H54 (cell line): Measurements from ENCODE around the gene TRIM7.
"Not testable (repeated sequence)": the region's sequence is repeated elsewhere in the genome, so short reads cannot be mapped to it uniquely, and the experiment has no call there.

ENCODE experiments used
- DNase-seq: peaks from one replicate; pipeline ENCODE4 v3.0.0; 2011; ENCODE audit warnings: low spot score, mixed read lengths; ENCODE audit not compliant: insufficient read length
- FAIRE-seq: peaks from 3 replicates; lab custom pipeline; 2011; peaks lifted over from hg19 to GRCh38; lab: Jason Lieb, UNC
- POLR2A ChIP-seq: IDR thresholded peaks from 2 replicates; pipeline ENCODE4 v1.6.1; 2011; ENCODE audit warnings: low read depth, mild to moderate bottlenecking, low read length

Gene TRIM7

DNA sequence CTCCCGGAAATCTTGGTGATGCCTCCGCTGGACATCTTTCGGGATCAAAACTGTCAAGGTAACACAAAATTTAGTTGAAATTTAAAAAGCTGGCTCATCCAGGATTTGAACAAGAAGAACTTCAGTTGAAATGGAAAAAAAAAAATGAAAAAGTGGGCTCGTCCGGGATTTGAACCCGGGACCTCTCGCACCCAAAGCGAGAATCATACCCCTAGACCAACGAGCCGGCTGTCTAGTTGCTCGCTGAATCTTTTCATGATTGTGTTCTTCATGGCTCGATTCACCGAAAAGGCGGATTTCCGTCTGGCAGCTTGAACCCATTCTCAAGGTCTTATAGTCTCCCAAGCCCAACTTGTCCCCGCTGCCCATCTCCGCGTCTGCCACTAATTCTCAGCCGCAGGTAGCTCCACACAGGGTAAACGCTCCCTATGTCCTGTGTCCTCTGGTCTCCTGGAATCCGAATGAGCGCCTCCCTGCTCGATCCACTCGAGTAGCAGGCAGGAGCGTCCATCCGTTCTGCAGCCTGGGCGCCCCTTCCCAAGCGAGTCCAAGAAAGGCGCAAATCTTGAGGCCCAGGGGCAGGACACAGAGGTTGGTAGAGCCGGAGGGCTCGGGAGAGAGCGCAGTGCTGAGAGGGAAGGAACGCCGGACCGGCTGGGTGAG is 16.2 kb downstream of the TRIM7 start:
- DNase-seq (no peak), FAIRE-seq (no peak)
- no peak for TF ChIP-seq POLR2A

DNA sequence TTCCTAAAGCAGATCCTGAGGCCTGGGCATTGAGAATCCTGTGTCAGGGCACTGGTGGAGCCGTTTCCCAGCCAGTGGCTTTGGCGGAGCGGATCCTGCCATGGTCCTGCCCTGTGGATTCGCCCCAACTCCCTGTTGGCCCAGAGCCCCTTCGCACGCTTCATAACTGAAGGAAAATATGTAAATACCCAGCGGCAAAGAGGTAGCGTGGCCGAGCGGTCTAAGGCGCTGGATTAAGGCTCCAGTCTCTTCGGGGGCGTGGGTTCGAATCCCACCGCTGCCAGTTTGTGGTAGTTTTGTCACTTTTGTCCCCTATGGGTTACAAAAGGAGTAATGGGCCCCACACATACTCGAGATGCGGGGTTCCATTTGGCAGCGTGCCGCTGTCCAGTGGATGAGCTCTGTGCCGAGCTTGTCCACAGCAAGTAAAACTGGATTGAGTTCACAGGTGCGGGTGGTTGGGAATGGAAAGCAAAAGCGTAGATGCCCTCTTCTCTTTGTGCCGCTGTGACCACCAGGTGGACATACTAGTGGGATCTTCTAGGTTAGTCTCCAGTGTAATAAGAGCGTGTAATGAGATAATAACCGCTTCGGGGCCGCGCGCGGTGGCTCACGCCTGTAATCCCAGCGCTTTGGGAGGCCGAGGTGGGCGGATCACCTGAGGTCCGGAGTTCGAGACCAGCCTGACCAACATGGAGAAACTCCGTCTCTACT is 17.3 kb downstream of the TRIM7 start:
- FAIRE-seq (no peak), DNase-seq (peak; percentile 49)
- no peak for TF ChIP-seq POLR2A

DNA sequence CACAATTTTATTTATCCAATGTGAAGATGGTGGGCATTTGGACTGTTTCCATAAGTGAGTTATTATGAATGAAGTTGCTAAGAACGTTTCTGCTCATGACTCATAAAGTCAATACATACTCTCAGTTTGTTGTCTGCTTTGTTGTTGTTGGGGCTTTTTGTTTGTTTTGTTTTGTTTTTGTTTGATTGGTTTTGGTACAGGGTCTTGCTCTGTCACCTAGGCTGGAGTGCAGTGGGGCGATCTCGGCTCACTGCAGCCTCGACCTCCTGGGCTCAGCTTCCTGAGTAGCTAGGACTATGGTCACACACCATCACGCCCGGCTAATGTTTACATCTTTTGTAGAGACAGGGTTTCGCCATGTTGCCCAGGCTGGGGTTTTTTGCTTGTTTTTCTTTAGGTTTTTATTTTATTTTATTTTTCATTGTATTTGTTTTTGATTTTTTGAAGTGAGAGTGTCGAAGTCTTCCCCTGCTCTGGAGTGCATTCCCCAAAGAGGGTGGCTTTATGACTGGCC is 18.0 kb downstream of the TRIM7 start:
- FAIRE-seq = no peak
- TF ChIP-seq POLR2A = no peak
- DNase-seq = no peak

DNA sequence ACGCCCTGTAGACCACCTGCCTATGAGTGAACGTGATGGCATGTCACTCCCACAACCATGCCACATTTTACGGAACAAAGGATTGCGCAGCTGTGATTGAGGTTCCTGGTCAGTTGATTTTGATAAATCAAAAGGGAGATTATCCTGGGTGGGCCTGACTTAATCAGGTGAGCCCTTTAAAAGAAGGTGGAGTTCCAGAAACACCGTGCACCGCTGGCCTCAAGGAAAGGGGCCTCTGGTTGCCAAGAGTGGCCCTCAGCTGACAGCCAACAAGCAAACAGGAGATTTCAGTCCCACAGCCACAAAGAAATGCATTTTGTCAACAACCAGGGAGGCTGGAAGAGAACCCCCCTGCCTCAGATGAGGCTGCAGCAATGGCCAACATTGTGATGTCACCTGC is 19.0 kb downstream of the TRIM7 start:
- DNase-seq (no peak), FAIRE-seq (no peak)
- no peak for TF ChIP-seq POLR2A

- FAIRE-seq = no peak
- TF ChIP-seq POLR2A = no peak
- DNase-seq = no peak
Observed at GRCh38 chr5:181185560-181185959, 19.4 kb downstream of the TRIM7 start.

GRCh38 chr5:181184845-181185216 is 20.2 kb downstream of the TRIM7 start:
- DNase-seq (no peak), FAIRE-seq (no peak)

DNA sequence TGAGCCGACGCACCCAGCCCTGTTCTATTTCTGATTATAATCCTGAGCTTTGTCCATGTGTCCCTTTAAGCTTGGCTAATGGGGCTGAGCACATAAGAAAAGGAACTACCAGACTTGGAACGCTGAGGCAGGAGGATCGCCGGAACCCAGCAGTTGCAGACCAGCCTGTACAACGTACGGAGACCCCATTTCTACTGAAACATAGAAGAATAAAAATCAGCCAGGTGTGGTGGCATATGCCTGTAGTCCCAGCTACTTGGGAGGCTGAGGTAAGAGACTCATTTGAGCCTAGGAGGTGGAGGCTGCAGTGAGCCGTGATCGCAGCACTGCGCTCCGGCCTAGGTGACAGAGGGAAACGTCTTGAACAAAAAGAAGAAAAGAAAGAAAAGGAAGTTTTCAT is 22.3 kb downstream of the TRIM7 start:
- DNase-seq (no peak), FAIRE-seq (no peak)
- no peak for TF ChIP-seq POLR2A

More at GRCh38 chr5:181184845-181185216, 20.2 kb downstream of the TRIM7 start:
- no peak for TF ChIP-seq POLR2A

GRCh38 chr5:181181650-181182565 is 23.1 kb downstream of the TRIM7 start:
- no peak for FAIRE-seq
- no peak for TF ChIP-seq POLR2A
- DNase-seq = peak; percentile 48

DNA sequence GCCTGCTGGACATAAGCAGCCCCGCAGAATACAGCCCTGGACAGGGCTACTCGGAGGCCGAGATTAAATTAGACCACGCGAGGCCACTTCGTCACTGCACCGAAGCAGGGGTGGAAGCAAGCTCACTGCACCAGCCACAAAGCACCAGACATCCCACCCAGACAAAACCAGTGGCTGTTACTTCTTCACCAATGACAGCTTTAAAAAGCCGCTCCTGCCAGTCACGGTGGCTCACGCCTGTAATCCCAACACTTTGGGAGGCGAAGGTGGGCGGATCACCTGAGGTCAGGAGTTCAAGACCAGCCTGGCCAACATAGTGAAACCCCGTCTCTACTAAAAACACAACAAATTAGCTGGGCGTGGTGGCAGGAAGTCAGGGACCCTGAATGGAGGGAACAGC is 27.4 kb downstream of the TRIM7 start:
- FAIRE-seq, DNase-seq: not testable (repeated sequence)

DNA sequence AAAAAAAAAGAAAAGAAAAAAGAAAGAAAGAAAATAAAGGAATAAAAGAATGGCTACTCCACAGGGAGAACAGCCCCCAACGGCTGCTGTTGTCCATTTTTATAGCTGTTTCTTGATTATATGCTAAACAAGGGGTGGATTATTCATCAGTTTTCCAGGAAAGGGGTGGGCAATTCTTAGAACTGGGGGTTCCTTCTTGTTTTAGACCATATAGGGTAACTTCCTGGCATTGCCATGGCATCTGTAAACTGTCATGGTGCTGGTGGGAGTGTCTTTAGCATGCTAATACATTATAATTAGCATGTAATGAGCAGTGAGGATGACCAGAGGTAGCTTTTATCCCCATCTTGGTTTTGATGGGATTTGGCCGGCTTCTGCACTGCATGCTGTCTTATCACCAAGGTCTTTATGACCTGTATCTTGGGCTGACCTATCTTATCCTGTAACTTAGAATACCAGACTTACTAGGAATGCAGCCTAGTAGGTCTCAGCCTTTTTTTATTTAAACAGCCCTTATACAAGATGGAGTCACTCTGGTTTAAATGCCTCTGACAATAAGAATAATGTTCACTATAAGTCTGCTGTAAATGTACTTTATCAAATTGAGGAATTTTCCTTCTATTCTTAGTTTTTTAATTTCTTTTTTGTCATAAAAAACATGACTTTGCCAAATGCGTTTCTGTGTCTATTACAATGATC is 28.6 kb downstream of the TRIM7 start:
- no peak for FAIRE-seq
- no peak for DNase-seq
- TF ChIP-seq POLR2A = no peak

GRCh38 chr5:181173420-181174342 is 31.3 kb downstream of the TRIM7 start:
- no peak for DNase-seq
- no peak for TF ChIP-seq POLR2A
- FAIRE-seq = no peak

DNA sequence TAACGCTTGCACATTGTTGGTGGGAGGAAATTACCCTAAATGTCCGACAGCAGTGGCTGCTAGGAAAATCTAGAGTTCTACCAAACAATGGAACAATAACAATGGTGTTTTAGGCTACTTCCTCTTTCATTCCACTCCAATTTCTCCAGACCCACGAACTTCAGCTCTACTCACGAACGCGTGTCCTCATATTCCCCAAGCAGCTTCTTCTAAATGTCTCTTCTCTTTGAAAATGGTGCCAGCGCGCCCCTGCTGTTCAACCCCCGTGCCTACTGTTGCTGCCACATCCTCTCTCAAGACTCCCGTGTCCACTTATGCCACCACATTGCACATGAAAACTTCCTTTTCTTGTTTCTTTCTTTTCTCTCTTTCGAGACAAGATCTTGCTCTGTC is 32.0 kb downstream of the TRIM7 start:
- FAIRE-seq = no peak
- DNase-seq = no peak
- TF ChIP-seq POLR2A = no peak
